IMR-90 (cell line): ENCODE measurements around the gene DUSP7. TPM values are rescaled to one million over a fixed set of nuclear protein-coding genes. Genes with fewer than 3 reads are reported as not detected.
A peak's percentile ranks its signal among the peaks of the same experiment; 100 is the strongest.

Experiments used
- ATAC-seq: fragments of 200-7000 bp; cut with Tn5 transposase; 2 replicates; pipeline ENCODE4 v1.9.1; 2020; ENCODE audit warnings: low read depth, mild to moderate bottlenecking, moderate library complexity
- BruUV-seq: library from RNA; stranded (reverse); fragments of 400-500 nt; replicated peaks from 2 replicates; lab custom pipeline; 2021; lab: Mats Ljungman, UMichigan
- CTCF ChIA-PET: fragments of 300-600 bp; formaldehyde crosslinking; extraction: SDS; loops from one replicate; lab custom pipeline; 2021; ENCODE audit warnings: antibody characterized with exemption; lab: Yijun Ruan, JAX
- POLR2A ChIA-PET: fragments of 300-600 bp; sonication (Branson Sonifier 250); formaldehyde crosslinking; loops from one replicate; lab custom pipeline; 2022; ENCODE audit warnings: antibody characterized with exemption; ENCODE audit not compliant: unreplicated experiment; lab: Charles Lee
- DNase-seq: peaks from one replicate; pipeline ENCODE4 v3.0.0; 2013
- H2AFZ ChIP-seq: replicated peaks from 2 replicates; pipeline ENCODE3; 2013; ENCODE audit warnings: low read length, mild to moderate bottlenecking; ENCODE audit not compliant: poor library complexity
- H2AK5ac ChIP-seq: 2 replicates; pipeline ENCODE4 v1.6.1; 2013; ENCODE audit warnings: low read depth, low read length, inconsistent platforms
- H2AK9ac ChIP-seq: replicated peaks from 2 replicates; pipeline ENCODE3; 2013; ENCODE audit warnings: mild to moderate bottlenecking, low read depth, low read length, moderate library complexity; ENCODE audit not compliant: poor library complexity
- H2BK120ac ChIP-seq: 2 replicates; pipeline ENCODE4 v1.6.1; 2013; ENCODE audit warnings: low read depth, low read length, inconsistent platforms
- H2BK15ac ChIP-seq: 3 replicates; pipeline ENCODE4 v1.6.1; 2013; ENCODE audit warnings: low read depth, low read length, inconsistent platforms
- H2BK20ac ChIP-seq: 2 replicates; pipeline ENCODE4 v1.6.1; 2013; ENCODE audit warnings: low read depth, mild to moderate bottlenecking, inconsistent platforms, low read length, moderate library complexity
- H2BK5ac ChIP-seq: 2 replicates; pipeline ENCODE4 v1.6.1; 2013; ENCODE audit warnings: mild to moderate bottlenecking, low read depth, low read length, inconsistent platforms; ENCODE audit not compliant: poor library complexity, severe bottlenecking
- H3K14ac ChIP-seq: replicated peaks from 2 replicates; pipeline ENCODE4 v1.6.1; 2013; ENCODE audit warnings: low read depth, low read length, inconsistent platforms
- H3K18ac ChIP-seq: 2 replicates; pipeline ENCODE4 v1.6.1; 2013; ENCODE audit warnings: low read depth, low read length, control low read depth
- H3K23ac ChIP-seq: 2 replicates; pipeline ENCODE4 v1.6.1; 2013; ENCODE audit warnings: low read depth, low read length, inconsistent platforms
- H3K27ac ChIP-seq: 2 replicates; pipeline ENCODE4 v1.5.1; 2013; ENCODE audit warnings: mild to moderate bottlenecking, control low read depth, low read length; ENCODE audit not compliant: insufficient read depth
- H3K27me3 ChIP-seq: 2 replicates; pipeline ENCODE4 v1.6.1; 2013; ENCODE audit warnings: low read length; ENCODE audit not compliant: control insufficient read depth, insufficient read depth
- H3K36me3 ChIP-seq: 2 replicates; pipeline ENCODE4 v1.6.1; 2013; ENCODE audit warnings: low read length, mixed read lengths; ENCODE audit not compliant: control insufficient read depth, insufficient read depth
- H3K4ac ChIP-seq: 2 replicates; pipeline ENCODE4 v1.6.1; 2013; ENCODE audit warnings: low read depth, low read length, inconsistent platforms
- H3K4me1 ChIP-seq: 2 replicates; pipeline ENCODE4 v1.6.1; 2013; ENCODE audit warnings: low read length, mixed read lengths; ENCODE audit not compliant: control insufficient read depth, insufficient read depth
- H3K4me2 ChIP-seq: 2 replicates; pipeline ENCODE4 v1.6.1; 2013; ENCODE audit warnings: low read depth, mild to moderate bottlenecking, control low read depth, low read length, moderate library complexity
- H3K4me3 ChIP-seq: 2 replicates; pipeline ENCODE4 v1.5.1; 2013; ENCODE audit warnings: low read depth, mild to moderate bottlenecking, control low read depth, low read length, moderate library complexity; ENCODE audit not compliant: insufficient read depth
- H3K56ac ChIP-seq: 2 replicates; pipeline ENCODE4 v1.6.1; 2013; ENCODE audit warnings: low read length, inconsistent platforms; ENCODE audit not compliant: insufficient read depth; ENCODE audit errors: extremely low read depth
- H3K79me1 ChIP-seq, 2 experiments: 2 replicates each; pipeline ENCODE4 v1.6.1; 2013; ENCODE audit warnings: low read length in 2 of 2, inconsistent platforms in 1 of 2, low read depth in 1 of 2
- H3K9ac ChIP-seq: 2 replicates; pipeline ENCODE4 v1.6.1; 2013; ENCODE audit warnings: low read depth, low read length, control low read depth
- H3K9me1 ChIP-seq: 2 replicates; pipeline ENCODE4 v1.6.1; 2013; ENCODE audit warnings: low read length, inconsistent platforms; ENCODE audit not compliant: insufficient read depth
- H3K9me3 ChIP-seq: 2 replicates; pipeline ENCODE4 v1.6.1; 2013; ENCODE audit warnings: low read length; ENCODE audit not compliant: control insufficient read depth, insufficient read depth
- H4K20me1 ChIP-seq: 2 replicates; pipeline ENCODE4 v1.6.1; 2013; ENCODE audit warnings: low read length, inconsistent platforms; ENCODE audit not compliant: insufficient read depth
- H4K5ac ChIP-seq: 2 replicates; pipeline ENCODE4 v1.6.1; 2013; ENCODE audit warnings: mild to moderate bottlenecking, low read depth, low read length, control low read depth
- H4K8ac ChIP-seq, 2 experiments: 2 replicates each; pipeline ENCODE4 v1.6.1; 2013; ENCODE audit warnings: low read depth in 2 of 2, low read length in 2 of 2, control low read depth in 1 of 2, inconsistent platforms in 1 of 2
- H4K91ac ChIP-seq: 2 replicates; pipeline ENCODE4 v1.6.1; 2013; ENCODE audit warnings: low read depth, low read length, inconsistent platforms; ENCODE audit not compliant: insufficient read depth
- MAFK ChIP-seq: IDR thresholded peaks from 2 replicates; pipeline ENCODE4 v1.6.1; 2012; ENCODE audit warnings: low read depth, low read length, improper control_type of control experiment
- MXI1 ChIP-seq: IDR thresholded peaks from 2 replicates; pipeline ENCODE4 v1.6.1; 2012; ENCODE audit warnings: low read depth, mild to moderate bottlenecking, low read length, moderate library complexity, borderline replicate concordance
- RCOR1 ChIP-seq: IDR thresholded peaks from 2 replicates; pipeline ENCODE4 v1.6.1; 2012; ENCODE audit warnings: mild to moderate bottlenecking, low read length, improper control_type of control experiment; ENCODE audit not compliant: insufficient replicate concordance
- WGBS, 2 experiments: methylation state at CpG; one replicate each; pipeline versions ENCODE4 v1.1.5 to v1.1.7; 2013; ENCODE audit warnings: missing lambda C conversion rate in 2 of 2; ENCODE audit not compliant: insufficient read length in 1 of 2; ENCODE audit errors: extremely low coverage in 2 of 2; 5-methylcytosine and 5-hydroxymethylcytosine counted together
- dilution Hi-C: fragments of 300-500 bp; cut with HindIII; formaldehyde crosslinking; loops from one replicate; pipeline ENCODE4 v1.14.3; 2018; ENCODE audit warnings: low sequenced_read_pairs; ENCODE audit not compliant: unreplicated experiment
- in situ Hi-C: fragments of 300-500 bp; cut with MboI; formaldehyde crosslinking; loops from 3 replicates; pipeline ENCODE4 v1.14.3; 2019; ENCODE audit warnings: low sequenced_read_pairs, inconsistent platforms, mixed read lengths
- intact Hi-C: fragments of 100-400 bp; cut with micrococcal nuclease; formaldehyde crosslinking; loops from 2 replicates; pipeline ENCODE4 v1.10.0; 2022
- polyA plus RNA-seq, 3 experiments: library from polyadenylated mRNA; depleted of rRNA; stranded (reverse); fragments of >200 nt; gene quantifications; 2 replicates each; pipeline ENCODE4 v1.2.3, GENCODE V29; 2012; ENCODE audit warnings: low replicate concordance in 1 of 3
- total RNA-seq: library from RNA; depleted of rRNA; stranded (reverse); fragments of >200 nt; gene quantifications from 2 replicates; pipeline ENCODE4 v1.2.3, GENCODE V29; 2012

The DUSP7 gene
- total and polyA plus RNA-seq, 2 of the 4 experiments (the other 2 are of a cell fraction) = 9.3 to 24.0 TPM

DNA sequence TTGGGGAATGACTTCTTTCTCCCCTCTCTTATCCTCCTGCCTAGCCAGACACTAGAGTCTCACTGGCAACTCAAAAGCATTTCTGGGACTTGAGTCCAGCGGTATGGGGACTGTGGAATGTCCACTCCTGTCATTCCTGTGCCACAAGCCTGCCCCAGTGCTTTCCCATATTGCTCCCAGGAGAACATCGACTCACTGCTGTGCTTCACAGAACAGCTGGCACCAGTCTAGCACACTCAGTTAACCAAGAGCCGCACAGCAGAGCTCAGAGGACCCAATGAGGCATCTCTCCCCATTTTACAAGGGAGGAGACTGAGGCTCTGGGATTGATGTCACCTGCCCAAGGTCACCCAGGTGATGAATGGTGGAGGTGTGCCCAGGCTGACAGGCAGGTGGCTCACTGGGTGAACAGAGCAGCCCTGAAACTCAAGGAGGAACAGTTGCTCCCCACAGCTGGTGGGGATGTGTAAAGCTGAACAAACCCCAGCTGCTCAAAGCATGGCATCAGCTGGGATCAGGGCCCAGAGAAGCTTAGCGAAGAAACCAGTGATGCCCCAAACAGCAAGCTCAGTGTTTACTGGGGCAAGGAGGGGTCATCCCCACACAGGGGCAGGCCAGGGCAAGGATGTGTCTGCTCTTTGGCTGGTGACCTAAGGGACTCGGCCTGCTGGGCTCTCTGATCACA, 35.4 kb upstream of the DUSP7 start:
- Histone ChIP-seq H3K14ac (peak overlapping the region; percentile 75), H2BK20ac (peak overlapping the region; percentile 75; the same call in 1 of the 2 replicates), H3K18ac (no peak overlapping the region), H3K27ac (peak overlapping the region; percentile 10; the same call in 1 of the 2 replicates), H2AFZ (peak overlapping the region; percentile 39), H2AK9ac (peak overlapping the region; percentile 81), H3K23ac (peak overlapping the region; percentile 69; the same call in 1 of the 2 replicates), H3K9me3 (no peaks in the 10 kb centered on the region), H3K27me3 (no peaks in the 10 kb centered on the region), H2BK15ac (peak overlapping the region; percentile 82; the same call in 2 of the 3 replicates), H3K9me1 (peaks cover 75% of the 10 kb centered on the region), H3K4me2 (no peak overlapping the region), H2BK120ac (peak overlapping the region; percentile 93), H3K4me3 (no peak overlapping the region), H4K91ac (peak overlapping the region; percentile 58; the same call in 1 of the 2 replicates), H3K56ac (no peak overlapping the region; the same call in 1 of the 2 replicates), H3K9ac (no peak overlapping the region), H2AK5ac (peak overlapping the region; percentile 94), H4K20me1 (peaks cover 4% of the 10 kb centered on the region; the same call in 1 of the 2 replicates), H4K5ac (peak overlapping the region; percentile 39; the same call in 1 of the 2 replicates), H4K8ac (peak overlapping the region; percentile 87 to 90), H3K79me1 (peaks cover 8 to 62% of the 10 kb centered on the region in 2 experiments; a peak in 3 of 4 replicates), H3K4me1 (peaks cover 50% of the 10 kb centered on the region), H3K36me3 (no peaks in the 10 kb centered on the region), H3K4ac (peak overlapping the region; percentile 94), H2BK5ac (peak overlapping the region; percentile 92)
- ATAC-seq (peak; percentile 15), DNase-seq (peak; percentile 49)
- 67% methylated on average over 1 of the region's 5 CpGs; no CpG with 5 or more reads in 1 of the 2 experiments for WGBS, 2 experiments
- ChIA-PET CTCF (no interaction called here), POLR2A (no interaction called here)
- dilution Hi-C loops (no loop called here), in situ Hi-C loops (no loop called here), intact Hi-C loops (loop anchor here (2.0 kb wide), 1 partner anchor 35 kb away; the partner anchor contains the start of gene DUSP7)
- no peak for TF ChIP-seq MXI1
- no peak for TF ChIP-seq MAFK
- TF ChIP-seq RCOR1 = peak; percentile 27
- BruUV-seq = no TSS peak
